Duodenal mucosa (tissue), 2 donors: ENCODE measurements around the gene SPATA7.

Experiments
- H3K27ac ChIP-seq: one replicate; pipeline ENCODE4 v1.7.0; 2013; ENCODE audit warnings: low read depth, low read length
- H3K27me3 ChIP-seq, 2 donors: one replicate each; pipeline ENCODE4 v1.7.0; 2013; ENCODE audit warnings: low read length in 2 of 2, control low read depth in 1 of 2; ENCODE audit not compliant: insufficient read depth in 2 of 2, control insufficient read depth in 1 of 2
- H3K36me3 ChIP-seq, 2 donors: one replicate each; pipeline ENCODE4 v1.7.0; 2013; ENCODE audit warnings: low read length in 2 of 2, control low read depth in 1 of 2; ENCODE audit not compliant: insufficient read depth in 2 of 2, control insufficient read depth in 1 of 2
- H3K4me1 ChIP-seq, 2 donors: one replicate each; pipeline ENCODE4 v1.7.0; 2013; ENCODE audit warnings: low read length in 2 of 2, control low read depth in 1 of 2; ENCODE audit not compliant: insufficient read depth in 2 of 2, control insufficient read depth in 1 of 2
- H3K4me3 ChIP-seq, 2 donors: one replicate each; pipeline ENCODE4 v1.7.0; 2013; ENCODE audit warnings: low read length in 2 of 2, low read depth in 1 of 2
- H3K9ac ChIP-seq, 2 donors: one replicate each; pipeline ENCODE4 v1.7.0; 2013; ENCODE audit warnings: low read length in 2 of 2, low read depth in 1 of 2
- H3K9me3 ChIP-seq, 2 donors: one replicate each; pipeline ENCODE4 v1.7.0; 2013; ENCODE audit warnings: low read length in 2 of 2, control low read depth in 1 of 2; ENCODE audit not compliant: control insufficient read depth in 1 of 2

The SPATA7 gene

DNA sequence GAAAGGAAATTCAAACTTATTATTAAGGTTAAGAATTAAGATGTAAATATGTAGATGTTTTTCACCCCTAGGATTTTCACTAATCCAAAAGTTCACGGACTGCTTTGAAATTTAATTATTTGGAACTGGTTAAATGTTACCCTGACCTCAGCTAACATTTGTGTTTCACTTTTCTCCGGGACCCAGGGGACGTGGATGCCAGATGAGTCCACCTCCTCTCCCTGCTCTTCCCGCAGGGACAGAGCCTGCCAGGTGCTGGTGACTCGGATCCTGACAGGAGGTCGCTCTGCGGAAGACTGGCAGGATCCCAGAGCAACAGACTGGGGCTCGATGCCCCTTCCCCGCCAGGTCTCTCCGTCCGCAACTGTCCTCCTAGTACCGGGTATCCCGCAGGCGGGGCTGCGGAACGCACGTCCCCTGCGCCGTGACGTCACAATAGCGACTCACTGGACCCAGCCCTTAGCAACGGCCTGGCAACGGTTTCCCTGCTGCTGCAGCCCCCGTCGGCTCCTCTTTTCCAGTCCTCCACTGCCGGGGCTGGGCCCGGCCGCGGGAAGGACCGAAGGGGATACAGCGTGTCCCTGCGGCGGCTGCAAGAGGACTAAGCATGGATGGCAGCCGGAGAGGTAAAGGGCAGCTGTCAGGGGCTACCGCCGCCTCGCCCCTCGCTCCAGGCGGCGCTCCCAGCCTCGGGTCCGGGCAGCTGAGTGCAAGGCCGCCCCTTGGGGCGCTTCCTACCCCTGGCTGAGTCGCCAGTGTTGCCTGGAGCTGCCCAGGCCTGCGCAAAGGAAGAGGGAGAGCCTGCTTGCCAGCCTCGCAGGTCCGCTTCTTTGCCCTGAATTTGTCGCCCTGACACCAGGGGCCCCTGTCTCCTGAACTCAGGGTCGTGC, at the start of gene SPATA7:
TSS of gene SPATA7 (plus strand) at position 446 of the 890 bp plus-strand sequence. CDS start at position 608, 162 bp downstream.
- Histone ChIP-seq H3K36me3 (no peaks in the 10 kb centered on the region), H3K4me3 (peak within 1 kb of the TSS; percentile 97 to 100), H3K9ac (peak within 1 kb of the TSS; percentile 84 to 92), H3K4me1 (peaks cover 7 to 17% of the 10 kb centered on the region in 2 donors), H3K27ac (peak within 1 kb of the TSS; percentile 65), H3K27me3 (no peaks in the 10 kb centered on the region), H3K9me3 (no peaks in the 10 kb centered on the region)

DNA sequence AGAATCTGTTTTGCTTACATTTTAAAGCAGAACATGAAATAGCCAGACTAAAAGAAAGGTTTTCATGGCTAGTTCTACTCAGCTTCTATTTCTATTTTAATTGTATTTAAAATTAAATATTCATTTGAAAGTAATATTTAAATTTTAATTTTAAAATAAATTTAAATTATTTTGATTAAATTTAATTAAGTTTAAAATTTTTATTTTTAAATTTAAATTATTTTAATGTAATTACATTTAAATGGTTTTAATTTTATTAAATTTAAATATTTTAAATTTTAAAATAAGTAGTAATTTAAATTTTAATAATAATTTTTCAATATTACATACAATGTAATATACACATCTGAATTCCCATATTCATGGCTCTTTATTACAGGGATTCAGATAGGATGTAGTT, 45.1 kb upstream of the SPATA7 start:
- Histone ChIP-seq H3K4me3 (no peak overlapping the region), H3K27me3 (no peaks in the 10 kb centered on the region), H3K9ac (no peak overlapping the region), H3K27ac (no peak overlapping the region), H3K4me1 (no peaks in the 10 kb centered on the region), H3K9me3 (no peaks in the 10 kb centered on the region), H3K36me3 (no peaks in the 10 kb centered on the region)

DNA sequence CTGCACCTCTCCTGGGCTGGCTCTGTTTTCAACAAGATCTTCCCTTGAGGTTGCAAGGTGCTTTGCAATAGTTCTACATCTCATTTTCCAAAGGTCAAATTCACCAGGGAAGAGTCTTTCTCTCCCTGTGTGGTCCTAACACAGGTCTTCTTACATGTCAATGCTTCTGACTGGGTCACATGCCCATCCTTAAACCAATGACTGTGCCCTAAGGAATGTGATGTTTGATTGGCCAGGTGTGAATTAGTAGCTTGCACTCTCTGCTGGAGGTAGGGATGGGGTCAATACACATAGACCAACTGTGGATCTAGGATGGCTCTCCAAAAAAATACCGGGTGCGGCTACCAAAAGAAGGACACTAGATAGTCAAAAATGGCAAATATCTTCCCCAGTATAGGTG, 42.5 kb upstream of the SPATA7 start:
- Histone ChIP-seq H3K27ac (no peak overlapping the region), H3K9me3 (no peaks in the 10 kb centered on the region), H3K36me3 (no peaks in the 10 kb centered on the region), H3K4me3 (no peak overlapping the region), H3K27me3 (no peaks in the 10 kb centered on the region), H3K4me1 (no peaks in the 10 kb centered on the region), H3K9ac (no peak overlapping the region)

- no peak overlapping the region for H3K4me3 ChIP-seq
- no peaks in the 10 kb centered on the region for H3K4me1 ChIP-seq
- H3K9ac ChIP-seq: no peak overlapping the region
- H3K36me3 ChIP-seq: no peaks in the 10 kb centered on the region
- H3K9me3 ChIP-seq: no peaks in the 10 kb centered on the region
- no peak overlapping the region for H3K27ac ChIP-seq
- H3K27me3 ChIP-seq: no peaks in the 10 kb centered on the region
Observed at GRCh38 chr14:88346048-88346639, 39.3 kb upstream of the SPATA7 start.

DNA sequence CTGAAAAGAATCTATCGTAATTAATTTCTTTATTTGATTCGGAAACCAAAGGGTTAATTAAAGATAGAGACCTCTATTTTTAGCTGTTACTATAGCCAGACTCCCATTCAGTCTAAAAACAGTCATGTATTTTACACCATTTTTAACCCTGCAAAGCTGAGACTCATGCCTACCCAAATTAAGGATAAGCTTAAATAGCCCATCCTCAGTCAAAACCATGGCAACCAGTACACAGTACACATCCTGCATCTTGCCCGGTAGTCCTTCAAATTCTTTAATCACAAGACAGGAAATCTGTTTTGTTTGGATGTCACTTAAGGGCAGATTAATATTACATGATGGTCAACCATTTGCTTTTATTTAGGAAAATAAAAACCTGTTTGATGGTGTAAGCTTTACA, 36.9 kb upstream of the SPATA7 start:
- no peak overlapping the region for H3K9ac ChIP-seq
- no peaks in the 10 kb centered on the region for H3K9me3 ChIP-seq
- no peaks in the 10 kb centered on the region for H3K36me3 ChIP-seq
- no peak overlapping the region for H3K4me3 ChIP-seq
- H3K27ac ChIP-seq: no peak overlapping the region
- H3K27me3 ChIP-seq: no peaks in the 10 kb centered on the region
- no peaks in the 10 kb centered on the region for H3K4me1 ChIP-seq

DNA sequence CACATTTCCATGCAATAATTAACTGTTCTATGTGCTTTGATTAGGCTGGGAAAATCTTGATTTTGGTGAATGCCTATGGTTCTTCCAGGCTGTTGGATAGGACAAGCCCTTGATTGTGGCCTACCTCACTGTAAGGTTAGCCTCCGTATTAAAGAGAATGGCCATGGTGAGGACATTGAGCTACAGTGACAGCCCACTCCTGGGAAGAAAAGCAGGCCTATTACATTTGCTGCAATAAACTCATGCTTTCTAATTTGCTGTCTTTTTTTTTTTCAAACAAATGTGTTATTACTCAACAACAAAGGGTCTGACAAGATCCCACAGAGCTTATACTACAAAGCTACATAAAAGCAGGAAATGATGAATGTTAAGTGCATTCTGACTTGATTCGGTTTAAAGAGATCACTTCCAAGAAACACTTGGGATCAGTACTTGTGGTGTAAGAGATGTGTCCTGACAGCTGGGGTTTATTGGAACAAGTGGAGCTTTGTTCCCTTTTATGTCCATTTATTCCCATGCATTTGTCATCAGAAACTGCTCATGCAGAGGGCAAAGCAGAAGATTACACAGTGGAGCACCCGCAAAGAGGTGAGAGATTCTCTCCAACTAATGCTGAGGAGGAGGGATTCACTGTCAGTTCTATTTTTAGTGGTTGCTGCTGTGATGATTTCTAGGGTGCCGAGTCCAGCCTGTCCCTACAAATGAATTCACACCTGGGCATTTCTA, 33.3 kb upstream of the SPATA7 start:
- H3K4me3 ChIP-seq: no peak overlapping the region
- H3K27me3 ChIP-seq: no peaks in the 10 kb centered on the region
- H3K4me1 ChIP-seq: no peaks in the 10 kb centered on the region
- no peak overlapping the region for H3K9ac ChIP-seq
- H3K9me3 ChIP-seq: no peaks in the 10 kb centered on the region
- H3K27ac ChIP-seq: no peak overlapping the region
- H3K36me3 ChIP-seq: no peaks in the 10 kb centered on the region

GRCh38 chr14:88352698-88353097, 32.8 kb upstream of the SPATA7 start:
- no peak overlapping the region for H3K9ac ChIP-seq
- no peaks in the 10 kb centered on the region for H3K4me1 ChIP-seq
- no peaks in the 10 kb centered on the region for H3K9me3 ChIP-seq
- H3K36me3 ChIP-seq: no peaks in the 10 kb centered on the region
- H3K27ac ChIP-seq: no peak overlapping the region
- H3K4me3 ChIP-seq: no peak overlapping the region
- H3K27me3 ChIP-seq: no peaks in the 10 kb centered on the region

GRCh38 chr14:88354358-88354757, 31.1 kb upstream of the SPATA7 start:
- Histone ChIP-seq H3K4me3 (no peak overlapping the region), H3K9me3 (no peaks in the 10 kb centered on the region), H3K36me3 (no peaks in the 10 kb centered on the region), H3K9ac (no peak overlapping the region), H3K27me3 (no peaks in the 10 kb centered on the region), H3K27ac (no peak overlapping the region), H3K4me1 (no peaks in the 10 kb centered on the region)

DNA sequence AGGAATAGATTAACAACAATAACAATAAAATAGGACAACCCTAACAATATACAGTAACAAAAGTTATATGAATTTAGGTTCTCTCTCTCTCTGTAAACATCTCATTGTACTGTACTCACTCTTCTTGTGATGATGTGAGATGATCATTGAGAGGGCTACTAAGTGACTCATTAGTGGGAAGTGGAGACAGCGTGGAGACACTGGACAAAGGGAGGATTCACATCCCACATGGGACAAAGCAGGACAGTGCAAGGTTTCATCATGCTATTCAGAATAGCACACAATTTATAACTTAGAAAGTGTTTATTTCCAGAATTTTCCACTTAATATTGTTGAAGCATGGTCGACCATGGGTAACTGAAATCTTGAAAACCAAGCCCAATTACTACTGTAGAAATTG, 26.0 kb upstream of the SPATA7 start:
- no peaks in the 10 kb centered on the region for H3K27me3 ChIP-seq

DNA sequence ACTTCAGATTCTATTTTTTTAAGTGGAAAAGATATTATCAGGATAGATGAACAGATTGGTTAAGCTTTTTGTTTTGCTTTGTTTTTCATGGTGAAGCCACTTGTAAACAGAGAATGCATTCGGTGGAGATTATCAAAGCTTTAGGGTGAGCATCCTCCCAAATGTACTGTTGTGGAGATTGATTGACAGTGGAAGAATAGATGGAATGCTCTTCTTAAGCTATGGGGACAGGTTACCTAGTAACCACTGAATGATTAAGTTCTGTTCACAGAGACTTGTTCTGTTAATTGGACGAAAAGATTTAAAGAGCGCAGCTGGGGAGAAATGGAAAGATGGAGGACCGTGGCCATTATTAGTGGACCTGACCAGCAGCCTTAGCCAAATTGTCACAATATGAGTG, 21.8 kb upstream of the SPATA7 start:
- Histone ChIP-seq H3K9me3 (no peaks in the 10 kb centered on the region), H3K9ac (no peak overlapping the region), H3K27ac (no peak overlapping the region), H3K4me1 (no peaks in the 10 kb centered on the region), H3K27me3 (no peaks in the 10 kb centered on the region), H3K4me3 (no peak overlapping the region), H3K36me3 (no peaks in the 10 kb centered on the region)

More for the DNA sequence above, 26.0 kb upstream of the SPATA7 start:
- no peak overlapping the region for H3K9ac ChIP-seq
- no peaks in the 10 kb centered on the region for H3K9me3 ChIP-seq
- no peaks in the 10 kb centered on the region for H3K36me3 ChIP-seq
- no peaks in the 10 kb centered on the region for H3K4me1 ChIP-seq
- H3K4me3 ChIP-seq: no peak overlapping the region
- H3K27ac ChIP-seq: no peak overlapping the region
